ENCODE data around the gene TNFAIP8L1. TPM values are rescaled to one million over a fixed set of nuclear protein-coding genes. Genes with fewer than 3 reads are reported as not detected.
"Not testable (repeated sequence)": the region's sequence is repeated elsewhere in the genome, so short reads cannot be mapped to it uniquely, and the experiment has no call there.

TNFAIP8L1 gene
- total RNA-seq, 1 experiment from 2014 or later: 8.3 TPM

- Histone ChIP-seq H3K9me2 (replicated peaks; ENCODE audit: low read length) (no peaks in the 10 kb centered on the region), H3K36me3 (ENCODE audit: low read depth, low read length) (peaks cover 10% of the 10 kb centered on the region; the same call in 1 of the 2 replicates), H3F3A (ENCODE audit: low read length, unreplicated experiment) (no peaks in the 10 kb centered on the region), H3K4me2 (ENCODE audit: low read length) (no peak overlapping the region), H3K4me3 (ENCODE audit: low read length) (no peak overlapping the region), H3K4me1 (ENCODE audit: insufficient read depth, low read length) (no peaks in the 10 kb centered on the region), H3K79me2 (ENCODE audit: low read length) (no peaks in the 10 kb centered on the region), H2AFZ (ENCODE audit: low read length) (no peak overlapping the region), H3K27me3 (ENCODE audit: low read length) (no peaks in the 10 kb centered on the region), H4K20me1 (ENCODE audit: low read length) (no peaks in the 10 kb centered on the region), H3K9me3 (ENCODE audit: low read length) (no peaks in the 10 kb centered on the region), H3K27ac (ENCODE audit: low read length) (no peak overlapping the region), H3K9ac (ENCODE audit: low read length) (no peak overlapping the region)
- no peak for TF ChIP-seq EZH2 (IDR thresholded peaks at IDR 0.05; ENCODE audit: low read length, unreplicated experiment)
- no peak for TF ChIP-seq EZH2phosphoT487 (IDR thresholded peaks at IDR 0.05; ENCODE audit: borderline replicate concordance, low read length)
- peak; percentile 75 for TF ChIP-seq CTCF (conservative IDR thresholded peaks at IDR 0.05; ENCODE audit: low read depth, low read length)
- intact Hi-C loops (cut with micrococcal nuclease): no loop called here
- no TSS peak for BruUV-seq (replicated peaks)
- peak; percentile 19; the same call in 1 of the 2 replicates for ATAC-seq
- POLR2A ChIA-PET (ENCODE audit: unreplicated experiment): no interaction called here
- peak; percentile 53 for DNase-seq
- CTCF ChIA-PET: interaction anchor here (0.5 kb wide), 1 partner anchor 28 kb away, joined by 4 read pairs; no protein-coding TSS in a partner anchor
These were observed 37.8 kb downstream of the TNFAIP8L1 start for GRCh38 chr19:4676955-4677731.

DNA sequence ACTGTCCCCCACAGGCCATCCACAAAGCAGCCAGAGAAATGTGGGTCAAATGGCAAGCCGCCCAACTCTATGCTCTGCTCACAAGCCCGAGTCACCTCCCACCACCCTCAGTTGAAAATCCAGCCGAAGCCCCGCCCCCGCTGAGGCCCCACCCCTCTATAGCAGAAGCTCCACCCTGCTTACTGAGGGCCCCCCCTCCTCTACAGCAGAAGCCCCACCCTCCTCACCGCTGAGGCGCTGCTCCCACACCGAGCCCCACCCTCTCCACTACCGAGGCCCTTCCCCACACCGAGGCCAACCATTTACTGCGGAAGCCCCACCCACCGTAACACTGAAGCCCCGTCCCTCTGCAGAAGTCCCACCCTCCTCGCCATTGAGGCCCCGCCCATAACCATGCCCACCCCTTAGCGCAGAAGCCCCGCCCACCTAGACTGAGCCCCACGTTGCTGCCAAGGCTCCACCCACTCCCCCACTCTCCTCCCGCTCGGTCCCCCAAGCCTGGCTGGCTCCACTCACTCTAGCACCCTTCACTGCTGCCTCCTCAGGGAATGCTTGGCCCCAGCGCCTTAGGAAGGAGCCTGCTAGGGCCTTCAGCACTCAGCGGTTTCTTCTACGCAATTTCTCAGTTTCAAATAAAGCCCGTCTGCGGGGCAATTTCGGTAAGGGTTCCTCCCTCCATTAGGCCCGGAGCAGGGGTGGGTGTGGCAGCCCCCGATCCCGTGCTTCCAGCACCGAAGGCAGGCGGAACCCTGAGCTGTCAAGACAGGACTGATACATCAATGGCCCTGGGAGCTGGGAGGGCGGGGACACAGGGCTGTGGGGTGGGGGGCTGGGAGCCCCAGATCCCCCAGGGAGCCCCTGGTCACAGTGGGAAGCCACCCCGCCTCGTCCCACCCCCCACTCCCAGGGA, 39.8 kb downstream of the TNFAIP8L1 start:
- Histone ChIP-seq H3K27me3 (ENCODE audit: low read length) (no peaks in the 10 kb centered on the region), H3K36me3 (ENCODE audit: low read depth, low read length) (peaks cover 24% of the 10 kb centered on the region; the same call in 1 of the 2 replicates), H3K4me3 (ENCODE audit: low read length) (no peak overlapping the region), H3K9ac (ENCODE audit: low read length) (no peak overlapping the region), H3K9me2 (replicated peaks; ENCODE audit: low read length) (no peaks in the 10 kb centered on the region), H3K4me2 (ENCODE audit: low read length) (no peak overlapping the region), H3K27ac (ENCODE audit: low read length) (no peak overlapping the region), H2AFZ (ENCODE audit: low read length) (no peak overlapping the region), H4K20me1 (ENCODE audit: low read length) (no peaks in the 10 kb centered on the region), H3K4me1 (ENCODE audit: insufficient read depth, low read length) (no peaks in the 10 kb centered on the region), H3F3A (ENCODE audit: low read length, unreplicated experiment) (no peaks in the 10 kb centered on the region), H3K9me3 (ENCODE audit: low read length) (no peaks in the 10 kb centered on the region), H3K79me2 (ENCODE audit: low read length) (no peaks in the 10 kb centered on the region)
- ChIA-PET POLR2A (ENCODE audit: unreplicated experiment) (interaction anchor here (0.6 kb wide), 1 partner anchor 37 kb away, joined by 3 read pairs; no protein-coding TSS in a partner anchor), CTCF (no interaction called here)
- peak; percentile 31 for DNase-seq
- peak; percentile 52 for ATAC-seq
- intact Hi-C loops (cut with micrococcal nuclease): no loop called here
- TF ChIP-seq EZH2phosphoT487 (IDR thresholded peaks at IDR 0.05; ENCODE audit: borderline replicate concordance, low read length) (no peak), CTCF (conservative IDR thresholded peaks at IDR 0.05; ENCODE audit: low read depth, low read length) (no peak), EZH2 (IDR thresholded peaks at IDR 0.05; ENCODE audit: low read length, unreplicated experiment) (no peak)
- no TSS peak for BruUV-seq (replicated peaks)

DNA sequence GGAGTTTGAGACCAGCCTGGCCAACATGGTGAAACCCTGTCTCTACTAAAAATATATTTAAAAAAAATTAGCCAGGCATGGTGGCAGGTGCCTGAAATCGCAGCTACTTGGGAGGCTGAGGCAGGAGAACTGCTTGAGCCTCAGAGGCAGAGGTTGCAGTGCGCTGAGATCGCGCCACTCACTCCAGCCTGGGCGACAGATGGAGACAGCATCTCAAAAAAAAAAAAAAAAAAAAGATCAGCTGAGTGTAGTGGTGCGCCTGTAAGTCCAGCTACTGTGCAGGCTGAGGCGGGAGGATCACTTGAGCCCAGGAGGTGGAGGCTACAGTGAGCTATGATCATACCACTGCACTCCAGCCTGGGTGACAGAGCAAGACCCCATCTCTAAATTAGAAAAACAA, 40.7 kb downstream of the TNFAIP8L1 start:
- BruUV-seq (replicated peaks); H3K79me2 ChIP-seq (ENCODE audit: low read length); H3K9ac ChIP-seq (ENCODE audit: low read length); H3K9me2 ChIP-seq (replicated peaks; ENCODE audit: low read length); H3K27ac ChIP-seq (ENCODE audit: low read length); H3K4me3 ChIP-seq (ENCODE audit: low read length); intact Hi-C loops (cut with micrococcal nuclease); H3K9me3 ChIP-seq (ENCODE audit: low read length); H4K20me1 ChIP-seq (ENCODE audit: low read length); H3K4me2 ChIP-seq (ENCODE audit: low read length); H3K4me1 ChIP-seq (ENCODE audit: insufficient read depth, low read length); POLR2A ChIA-PET (ENCODE audit: unreplicated experiment); DNase-seq; ATAC-seq; H3F3A ChIP-seq (ENCODE audit: low read length, unreplicated experiment); H2AFZ ChIP-seq (ENCODE audit: low read length); H3K27me3 ChIP-seq (ENCODE audit: low read length): not testable (repeated sequence)
- CTCF ChIA-PET: interaction anchor here (0.6 kb wide), 1 partner anchor 89 kb away, joined by 3 read pairs; no protein-coding TSS in a partner anchor
- peaks cover 25% of the 10 kb centered on the region; the same call in 1 of the 2 replicates for H3K36me3 ChIP-seq (ENCODE audit: low read depth, low read length)

All from PC-3 (cell line).